GM12875 (cell line): ENCODE measurements around the gene GAS7.

Source experiments
- H3K4me3 ChIP-seq: one replicate; pipeline ENCODE4 v1.5.1; 2011; ENCODE audit warnings: low read depth, low read length, control low read depth
- CTCF ChIP-seq: IDR thresholded peaks from 2 replicates; pipeline ENCODE4 v1.5.1; 2011; ENCODE audit warnings: low read depth, mild to moderate bottlenecking, control low read depth, inconsistent platforms, low read length, moderate library complexity, borderline replicate concordance; ENCODE audit not compliant: insufficient read depth

Gene GAS7

GRCh38 chr17:9899280-9900043, 298.9 kb downstream of the GAS7 start:
- TF ChIP-seq CTCF, result no peak

GRCh38 chr17:9898812-9899211, 299.6 kb downstream of the GAS7 start:
- no peak overlapping the region for H3K4me3 ChIP-seq
- no peak for TF ChIP-seq CTCF

More at GRCh38 chr17:9899280-9900043, 298.9 kb downstream of the GAS7 start:
- H3K4me3 ChIP-seq, result no peak overlapping the region

- TF ChIP-seq CTCF, result no peak
- H3K4me3 ChIP-seq, result no peak overlapping the region
These were observed 300.9 kb downstream of the GAS7 start for GRCh38 chr17:9897372-9897968.

- no peak overlapping the region for H3K4me3 ChIP-seq
- no peak for TF ChIP-seq CTCF
These were observed 302.5 kb downstream of the GAS7 start for GRCh38 chr17:9895923-9896322.

- TF ChIP-seq CTCF, result no peak
- H3K4me3 ChIP-seq, result no peak overlapping the region
These were observed 304.2 kb downstream of the GAS7 start for GRCh38 chr17:9894231-9894630.

GRCh38 chr17:9893411-9894012, 304.9 kb downstream of the GAS7 start:
- no peak overlapping the region for H3K4me3 ChIP-seq
- no peak for TF ChIP-seq CTCF
